HepG2 (cell line): ENCODE results near the gene ABCC3. TPM values are rescaled to one million over a fixed set of nuclear protein-coding genes. Genes with fewer than 3 reads are reported as not detected.

Source experiments
- AGO2 ChIP-seq: fragments of 200-400 bp; formaldehyde crosslinking; optimal IDR thresholded peaks from 2 replicates; pipeline ENCODE3; 2017; ENCODE audit warnings: mild to moderate bottlenecking, low read depth, low read length, moderate library complexity
- CHD4 ChIP-seq: fragments of 200-600 bp; sonication (generic); IDR thresholded peaks from 2 replicates; pipeline ENCODE4 v1.7.0; 2017; ENCODE audit warnings: mild to moderate bottlenecking, low read length, borderline replicate concordance
- ETS1 ChIP-seq: sonication (generic); formaldehyde crosslinking; IDR thresholded peaks from 2 replicates; pipeline ENCODE4 v1.4.0; 2020; ENCODE audit warnings: missing genetic modification reagents
- HOXA7 ChIP-seq: sonication (generic); formaldehyde crosslinking; IDR thresholded peaks from 2 replicates; pipeline ENCODE4 v1.8.1; 2022; ENCODE audit warnings: mild to moderate bottlenecking, missing genetic modification reagents, moderate library complexity
- PLRG1 ChIP-seq: fragments of 450-650 bp; conservative IDR thresholded peaks from 2 replicates; pipeline ENCODE4 v1.6.1; 2016
- POLR2G ChIP-seq: fragments of 200-400 bp; formaldehyde crosslinking; IDR thresholded peaks from 2 replicates; pipeline ENCODE4 v1.6.1; 2018; ENCODE audit warnings: mild to moderate bottlenecking, low read depth, low read length, moderate library complexity
- RXRB ChIP-seq: IDR thresholded peaks from 2 replicates; pipeline ENCODE4 v1.6.1; 2016; ENCODE audit warnings: borderline replicate concordance, missing genetic modification reagents, missing compliant biosample characterization
- SRSF4 ChIP-seq: fragments of 200-400 bp; formaldehyde crosslinking; IDR thresholded peaks from one replicate; pipeline ENCODE4 v1.6.1; 2018; ENCODE audit warnings: mild to moderate bottlenecking, low read depth, low read length, moderate library complexity; ENCODE audit not compliant: poor library complexity, severe bottlenecking
- TFDP1 ChIP-seq: IDR thresholded peaks from 2 replicates; pipeline ENCODE4 v1.6.1; 2016; ENCODE audit warnings: missing compliant biosample characterization, missing genetic modification reagents, borderline replicate concordance
- ZMAT5 ChIP-seq: sonication (generic); formaldehyde crosslinking; IDR thresholded peaks from 2 replicates; pipeline ENCODE4 v1.5.0; 2020; ENCODE audit warnings: mild to moderate bottlenecking, low read depth, missing genetic modification reagents, borderline replicate concordance
- ZNF143 ChIP-seq: sonication (generic); formaldehyde crosslinking; IDR thresholded peaks from 2 replicates; pipeline ENCODE4 v1.4.0; 2020; ENCODE audit warnings: missing genetic modification reagents
- ZNF34 ChIP-seq: sonication (generic); formaldehyde crosslinking; IDR thresholded peaks from 2 replicates; pipeline ENCODE4 v1.4.0; 2020; ENCODE audit warnings: mild to moderate bottlenecking, missing genetic modification reagents, borderline replicate concordance
- ZNF441 ChIP-seq: sonication (generic); formaldehyde crosslinking; IDR thresholded peaks from 2 replicates; pipeline ENCODE4 v1.7.0; 2021; ENCODE audit warnings: missing genetic modification reagents, borderline replicate concordance
- ZNF574 ChIP-seq: sonication (generic); formaldehyde crosslinking; IDR thresholded peaks from 2 replicates; pipeline ENCODE4 v1.4.0; 2020; ENCODE audit warnings: missing genetic modification reagents
- ZNF576 ChIP-seq: sonication (generic); formaldehyde crosslinking; IDR thresholded peaks from 2 replicates; pipeline ENCODE4 v1.4.0; 2020; ENCODE audit warnings: mild to moderate bottlenecking, missing genetic modification reagents
- ZNF644 ChIP-seq: IDR thresholded peaks from 2 replicates; pipeline ENCODE4 v1.6.1; 2016; ENCODE audit warnings: low read depth
- ZNF652 ChIP-seq: IDR thresholded peaks from 2 replicates; pipeline ENCODE4 v1.6.1; 2016; ENCODE audit warnings: low read depth, borderline replicate concordance
- ZNF749 ChIP-seq: sonication (generic); formaldehyde crosslinking; IDR thresholded peaks from 2 replicates; pipeline ENCODE4 v1.8.0; 2022; ENCODE audit warnings: mild to moderate bottlenecking, missing genetic modification reagents, moderate library complexity, borderline replicate concordance
- ZNF776 ChIP-seq: sonication (generic); formaldehyde crosslinking; IDR thresholded peaks from 2 replicates; pipeline ENCODE4 v1.4.0; 2020; ENCODE audit warnings: mild to moderate bottlenecking, missing genetic modification reagents
- ZNF790 ChIP-seq: sonication (generic); formaldehyde crosslinking; IDR thresholded peaks from 2 replicates; pipeline ENCODE4 v1.8.0; 2022; ENCODE audit warnings: missing genetic modification reagents, mild to moderate bottlenecking, borderline replicate concordance
- polyA plus RNA-seq, 8 experiments: library from polyadenylated mRNA; depleted of rRNA in 3 of 8; stranded (reverse) in 7 of 8; unstranded in 1 of 8; fragments of >200 nt; fragmentation: Illumina TruSeq in 4 of 8; extraction: Trizol in 4 of 8; gene quantifications; 2 replicates each; pipeline versions ENCODE4 v1.2.1 to v1.2.3, GENCODE V29; 2011 to 2016; ENCODE audit warnings: low read depth in 4 of 8, missing spikeins in 1 of 8, mixed read lengths in 1 of 8; ENCODE audit not compliant: insufficient read depth in 1 of 8
- total RNA-seq, 5 experiments: library from RNA; depleted of rRNA; stranded (reverse); fragments of >200 nt; fragmentation: Illumina TruSeq; extraction: Trizol; gene quantifications; 2 replicates each; pipeline ENCODE4 v1.2.3, GENCODE V29; 2016; ENCODE audit warnings: low read depth in 1 of 5

Gene ABCC3
- total and polyA plus RNA-seq, 2 of the 13 experiments (the other 11 are each of a cell fraction or from before 2014, with no cell fraction given) = 25.2 to 50.7 TPM

- TF ChIP-seq RXRB (0 out of 2 replicates have a peak, but pooled peaks have one; percentile 31), ZNF574 (no peak), ZNF776 (CRISPR knock-in tag) (no peak), ZMAT5 (CRISPR knock-in tag) (no peak), HOXA7 (CRISPR knock-in tag) (no peak), PLRG1 (no peak), TFDP1 (CRISPR knock-in tag) (peak; percentile 55; the same call in 1 of the 2 replicates), ZNF576 (CRISPR knock-in tag) (no peak), ZNF143 (CRISPR knock-in tag) (no peak), ZNF34 (no peak), ETS1 (CRISPR knock-in tag) (no peak), ZNF441 (CRISPR knock-in tag) (no peak; the same call in 1 of the 2 replicates), POLR2G (peak; percentile 73), ZNF644 (no peak), ZNF790 (CRISPR knock-in tag) (no peak), SRSF4 (no peak), ZNF652 (CRISPR knock-in tag) (no peak), ZNF749 (CRISPR knock-in tag) (no peak), AGO2 (no peak), CHD4 (peak; percentile 95)
Measured at GRCh38 chr17:50634224-50634914, at the start of gene ABCC3 (continued).
